Naive thymus-derived CD4-positive, alpha-beta T cell (primary cell): ENCODE data around the gene PDGFD. TPM values are rescaled to one million over a fixed set of nuclear protein-coding genes. Genes with fewer than 3 reads are reported as not detected.

Source experiments
- ATAC-seq: fragments of 150-1000 bp; cut with Tn5 transposase; 2 replicates; pipeline ENCODE4 v1.10.0; 2021; ENCODE audit warnings: mild to moderate bottlenecking, moderate library complexity
- CTCF ChIA-PET: fragments of 350-600 bp; sonication (Branson Sonifier 250); formaldehyde crosslinking; loops from one replicate; lab custom pipeline; 2021; ENCODE audit warnings: antibody characterized with exemption; lab: Charles Lee
- POLR2A ChIA-PET: fragments of 350-600 bp; sonication (Branson Sonifier 250); formaldehyde crosslinking; loops from one replicate; lab custom pipeline; 2021; ENCODE audit warnings: antibody characterized with exemption, inconsistent platforms; lab: Charles Lee
- DNase-seq, 9 donors: peaks; one replicate each; pipeline versions ENCODE4 v3.0.0 to v3.0.0-alpha.2; 2020 to 2022; ENCODE audit warnings: mixed read lengths in 1 of 9
- H3K27ac ChIP-seq: one replicate; pipeline ENCODE4 v1.7.0; 2013; ENCODE audit warnings: mild to moderate bottlenecking, low read depth, low read length, moderate library complexity
- H3K27me3 ChIP-seq, 2 donors: one replicate each; pipeline ENCODE4 v1.7.0; 2013; ENCODE audit warnings: low read length in 2 of 2, mild to moderate bottlenecking in 2 of 2, moderate library complexity in 2 of 2; ENCODE audit not compliant: control insufficient read depth in 2 of 2, insufficient read depth in 2 of 2
- H3K36me3 ChIP-seq, 3 experiments: 1 replicate in 2 of 3; 2 replicates in 1 of 3; pipeline ENCODE4 v1.7.0; 2013; ENCODE audit warnings: low read length in 3 of 3, mild to moderate bottlenecking in 3 of 3, moderate library complexity in 1 of 3; ENCODE audit not compliant: insufficient read depth in 3 of 3, control insufficient read depth in 2 of 3
- H3K4me1 ChIP-seq, 2 donors: one replicate each; pipeline ENCODE4 v1.7.0; 2013; ENCODE audit warnings: low read length in 2 of 2, mild to moderate bottlenecking in 2 of 2, moderate library complexity in 1 of 2; ENCODE audit not compliant: control insufficient read depth in 2 of 2, insufficient read depth in 2 of 2
- H3K4me3 ChIP-seq: 2 replicates; pipeline ENCODE4 v1.7.0; 2013; ENCODE audit warnings: mild to moderate bottlenecking, low read length
- H3K9me3 ChIP-seq, 3 experiments: 1 replicate in 2 of 3; 2 replicates in 1 of 3; pipeline ENCODE4 v1.7.0; 2013; ENCODE audit warnings: low read length in 3 of 3; ENCODE audit not compliant: control insufficient read depth in 2 of 3
- H3K27ac Mint-ChIP-seq, 9 donors: one replicate each; pipeline ENCODE4 v1.8.0; 2020 to 2022; ENCODE audit warnings: mixed read lengths in 9 of 9, mild to moderate bottlenecking in 8 of 9, moderate library complexity in 5 of 9, inconsistent platforms in 2 of 9
- H3K27me3 Mint-ChIP-seq, 5 donors: one replicate each; pipeline ENCODE4 v1.8.0; 2021 to 2022; ENCODE audit warnings: mixed read lengths in 5 of 5, mild to moderate bottlenecking in 1 of 5
- H3K36me3 Mint-ChIP-seq, 5 donors: one replicate each; pipeline ENCODE4 v1.8.0; 2020 to 2022; ENCODE audit warnings: mixed read lengths in 5 of 5, mild to moderate bottlenecking in 3 of 5, inconsistent platforms in 1 of 5
- H3K4me1 Mint-ChIP-seq, 7 donors: one replicate each; pipeline ENCODE4 v1.8.0; 2020 to 2022; ENCODE audit warnings: mixed read lengths in 7 of 7, mild to moderate bottlenecking in 3 of 7, inconsistent platforms in 1 of 7
- H3K4me3 Mint-ChIP-seq, 10 donors: one replicate each; pipeline ENCODE4 v1.8.0; 2020 to 2022; ENCODE audit warnings: mild to moderate bottlenecking in 10 of 10, mixed read lengths in 10 of 10, moderate library complexity in 6 of 10, inconsistent platforms in 2 of 10
- H3K9me3 Mint-ChIP-seq, 11 donors: one replicate each; pipeline ENCODE4 v1.8.0; 2020 to 2022; ENCODE audit warnings: mixed read lengths in 11 of 11, mild to moderate bottlenecking in 4 of 11, inconsistent platforms in 1 of 11, moderate library complexity in 1 of 11
- intact Hi-C, 2 donors: fragments of 100-400 bp; cut with micrococcal nuclease; formaldehyde crosslinking; loops; one replicate each; pipeline ENCODE4 v1.15.1; 2023
- polyA plus RNA-seq, 2 donors: library from polyadenylated mRNA; unstranded; fragments of 300-500 nt; fragmentation: Illumina TruSeq; gene quantifications; one replicate each; pipeline ENCODE4 v1.2.3, GENCODE V29; 2021
- total RNA-seq, 6 experiments: library from RNA in 5 of 6; stranded (reverse) in 5 of 6; gene quantifications; 1 replicate in 5 of 6; 2 replicates in 1 of 6; pipeline ENCODE4 v1.2.3 and lab custom pipeline; 2021 to 2026

Gene PDGFD
- total and polyA plus RNA-seq, 7 experiments from 2014 or later = 0.05 to 3.6 (median 0.26) TPM; not detected in 3

- no peak for ATAC-seq
- Mint-ChIP-seq H3K4me3 (no peak overlapping the region), H3K4me1 (no peaks in the 10 kb centered on the region), H3K36me3 (no peaks in the 10 kb centered on the region), H3K27me3 (peaks cover 0 to 4% (median 0%) of the 10 kb centered on the region in 5 donors), H3K9me3 (peaks cover 0 to 7% (median 0%) of the 10 kb centered on the region in 11 donors), H3K27ac (no peak overlapping the region)
- Histone ChIP-seq H3K27ac (no peak overlapping the region), H3K36me3 (no peaks in the 10 kb centered on the region), H3K4me1 (no peaks in the 10 kb centered on the region), H3K9me3 (no peaks in the 10 kb centered on the region), H3K4me3 (no peak overlapping the region), H3K27me3 (no peaks in the 10 kb centered on the region)
- no peak for DNase-seq
- CTCF ChIA-PET = interaction anchor here (0.5 kb wide), 1 partner anchor 8 kb away, joined by 3 read pairs; no protein-coding TSS in a partner anchor
- intact Hi-C loops = no loop called here
- POLR2A ChIA-PET = interaction anchor here (0.6 kb wide), 1 partner anchor 14 kb away, joined by 3 read pairs; no protein-coding TSS in a partner anchor
Measured at GRCh38 chr11:103978616-103979595, 185.0 kb downstream of the PDGFD start.

GRCh38 chr11:103972013-103972412 is 191.9 kb downstream of the PDGFD start:
- DNase-seq = no peak
- Mint-ChIP-seq H3K36me3 (no peaks in the 10 kb centered on the region), H3K4me1 (peaks cover 0 to 2% (median 0%) of the 10 kb centered on the region in 7 donors), H3K27me3 (peaks cover 0 to 9% (median 0%) of the 10 kb centered on the region in 5 donors), H3K9me3 (peaks cover 0 to 22% (median 0%) of the 10 kb centered on the region in 11 donors), H3K27ac (no peak overlapping the region), H3K4me3 (no peak overlapping the region)
- intact Hi-C loops = no loop called here
- H3K4me3 ChIP-seq = no peak overlapping the region
- no peaks in the 10 kb centered on the region for H3K9me3 ChIP-seq
- ChIA-PET POLR2A (no interaction called here), CTCF (no interaction called here)
- H3K4me1 ChIP-seq = no peaks in the 10 kb centered on the region
- H3K27ac ChIP-seq = no peak overlapping the region
- no peaks in the 10 kb centered on the region for H3K36me3 ChIP-seq
- no peaks in the 10 kb centered on the region for H3K27me3 ChIP-seq
- ATAC-seq = no peak

GRCh38 chr11:103970701-103971249 is 193.2 kb downstream of the PDGFD start:
- Mint-ChIP-seq H3K4me3 (no peak overlapping the region), H3K27me3 (peaks cover 0 to 4% (median 0%) of the 10 kb centered on the region in 5 donors), H3K4me1 (peaks cover 0 to 2% (median 0%) of the 10 kb centered on the region in 7 donors), H3K27ac (no peak overlapping the region), H3K36me3 (no peaks in the 10 kb centered on the region), H3K9me3 (peaks cover 0 to 18% (median 0%) of the 10 kb centered on the region in 11 donors)
- no peaks in the 10 kb centered on the region for H3K36me3 ChIP-seq
- CTCF ChIA-PET = no interaction called here
- H3K4me1 ChIP-seq = no peaks in the 10 kb centered on the region
- POLR2A ChIA-PET = no interaction called here
- no peaks in the 10 kb centered on the region for H3K27me3 ChIP-seq
- H3K27ac ChIP-seq = no peak overlapping the region
- intact Hi-C loops = no loop called here
- DNase-seq (no peak), ATAC-seq (peak; percentile 45)
- no peak overlapping the region for H3K4me3 ChIP-seq
- no peaks in the 10 kb centered on the region for H3K9me3 ChIP-seq

- Histone ChIP-seq H3K27me3 (no peaks in the 10 kb centered on the region), H3K4me3 (no peak overlapping the region), H3K4me1 (no peaks in the 10 kb centered on the region), H3K9me3 (no peaks in the 10 kb centered on the region), H3K27ac (no peak overlapping the region), H3K36me3 (no peaks in the 10 kb centered on the region)
- H3K4me1 Mint-ChIP-seq = peaks cover 0 to 2% (median 0%) of the 10 kb centered on the region in 7 donors
- intact Hi-C loops = no loop called here
- ATAC-seq (no peak), DNase-seq (no peak)
- POLR2A ChIA-PET = no interaction called here
- H3K27me3 Mint-ChIP-seq = peaks cover 0 to 4% (median 0%) of the 10 kb centered on the region in 5 donors
- CTCF ChIA-PET = no interaction called here
- peaks cover 0 to 14% (median 0%) of the 10 kb centered on the region in 11 donors for H3K9me3 Mint-ChIP-seq
- no peak overlapping the region for H3K4me3 Mint-ChIP-seq
- H3K27ac Mint-ChIP-seq = no peak overlapping the region
- H3K36me3 Mint-ChIP-seq = no peaks in the 10 kb centered on the region
Measured at GRCh38 chr11:103968685-103969084, 195.3 kb downstream of the PDGFD start.

- Histone ChIP-seq H3K4me3 (no peak overlapping the region), H3K4me1 (no peaks in the 10 kb centered on the region), H3K27ac (no peak overlapping the region), H3K36me3 (no peaks in the 10 kb centered on the region), H3K27me3 (no peaks in the 10 kb centered on the region), H3K9me3 (no peaks in the 10 kb centered on the region)
- ChIA-PET POLR2A (no interaction called here), CTCF (no interaction called here)
- Mint-ChIP-seq H3K4me1 (peaks cover 0 to 2% (median 0%) of the 10 kb centered on the region in 7 donors), H3K27me3 (no peaks in the 10 kb centered on the region), H3K9me3 (peaks cover 0 to 11% (median 0%) of the 10 kb centered on the region in 11 donors), H3K4me3 (no peak overlapping the region), H3K36me3 (no peaks in the 10 kb centered on the region), H3K27ac (no peak overlapping the region)
- DNase-seq (no peak), ATAC-seq (no peak)
- intact Hi-C loops = no loop called here
Measured at GRCh38 chr11:103967985-103968384, 196.0 kb downstream of the PDGFD start.

GRCh38 chr11:103964390-103964789 is 199.6 kb downstream of the PDGFD start:
- intact Hi-C loops = no loop called here
- ChIA-PET POLR2A (no interaction called here), CTCF (no interaction called here)
- Histone ChIP-seq H3K9me3 (no peaks in the 10 kb centered on the region), H3K36me3 (no peaks in the 10 kb centered on the region), H3K27ac (no peak overlapping the region), H3K27me3 (no peaks in the 10 kb centered on the region), H3K4me1 (peaks cover 0 to 3% of the 10 kb centered on the region in 2 donors), H3K4me3 (no peak overlapping the region)
- DNase-seq = no peak
- Mint-ChIP-seq H3K9me3 (peaks cover 0 to 11% (median 0%) of the 10 kb centered on the region in 11 donors), H3K36me3 (no peaks in the 10 kb centered on the region), H3K27me3 (no peaks in the 10 kb centered on the region), H3K4me1 (peaks cover 0 to 3% (median 0%) of the 10 kb centered on the region in 7 donors), H3K27ac (no peak overlapping the region), H3K4me3 (no peak overlapping the region)
- ATAC-seq = no peak
